ENCODE data around the gene GAMT. TPM values are rescaled to one million over a fixed set of nuclear protein-coding genes. Genes with fewer than 3 reads are reported as not detected.
"Not testable (repeated sequence)": the region's sequence is repeated elsewhere in the genome, so short reads cannot be mapped to it uniquely, and the experiment has no call there.

The GAMT gene
- total RNA-seq, 1 donor from 2014 or later, result 8.8 TPM

DNA sequence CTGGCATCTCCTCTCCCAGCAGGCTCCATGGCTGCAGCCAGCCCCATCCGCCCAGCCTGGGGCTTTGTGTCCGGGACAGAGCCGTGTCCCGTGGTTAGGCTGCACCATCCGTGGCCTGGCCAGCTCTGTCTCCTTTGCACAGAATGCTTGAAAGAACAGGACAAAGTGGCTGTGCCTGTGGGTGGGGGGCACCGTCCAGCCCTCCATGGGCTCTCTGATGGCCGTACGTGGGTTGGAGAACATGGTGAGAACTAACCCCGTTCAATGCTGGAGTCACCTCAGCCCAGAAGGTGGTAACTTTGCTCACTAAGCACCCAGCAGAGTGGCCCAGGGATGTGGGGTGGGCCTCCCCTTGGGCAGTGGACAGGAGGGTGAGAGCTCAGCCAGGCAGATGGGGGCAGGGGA lies 39.7 kb upstream of the GAMT start:
- ChIA-PET POLR2A (interaction anchor here (0.5 to 1.4 kb wide), 6 partner anchors 10 to 462 kb away, joined by 3 to 8 read pairs (median 5); no protein-coding TSS in a partner anchor), CTCF (no interaction called here)
- Mint-ChIP-seq H3K27me3 (no peaks in the 10 kb centered on the region), H3K27ac (no peak overlapping the region), H3K4me1 (peaks cover 36% of the 10 kb centered on the region), H3K9me3 (no peaks in the 10 kb centered on the region), H3K36me3 (ENCODE audit: low read depth) (peaks cover 38% of the 10 kb centered on the region), H3K4me3 (peak overlapping the region; percentile 63)
- intact Hi-C loops (cut with micrococcal nuclease), result no loop called here
- ATAC-seq (ENCODE audit: low read depth) (no peak), DNase-seq (no peak)
- TF ChIP-seq, protein P1, sequence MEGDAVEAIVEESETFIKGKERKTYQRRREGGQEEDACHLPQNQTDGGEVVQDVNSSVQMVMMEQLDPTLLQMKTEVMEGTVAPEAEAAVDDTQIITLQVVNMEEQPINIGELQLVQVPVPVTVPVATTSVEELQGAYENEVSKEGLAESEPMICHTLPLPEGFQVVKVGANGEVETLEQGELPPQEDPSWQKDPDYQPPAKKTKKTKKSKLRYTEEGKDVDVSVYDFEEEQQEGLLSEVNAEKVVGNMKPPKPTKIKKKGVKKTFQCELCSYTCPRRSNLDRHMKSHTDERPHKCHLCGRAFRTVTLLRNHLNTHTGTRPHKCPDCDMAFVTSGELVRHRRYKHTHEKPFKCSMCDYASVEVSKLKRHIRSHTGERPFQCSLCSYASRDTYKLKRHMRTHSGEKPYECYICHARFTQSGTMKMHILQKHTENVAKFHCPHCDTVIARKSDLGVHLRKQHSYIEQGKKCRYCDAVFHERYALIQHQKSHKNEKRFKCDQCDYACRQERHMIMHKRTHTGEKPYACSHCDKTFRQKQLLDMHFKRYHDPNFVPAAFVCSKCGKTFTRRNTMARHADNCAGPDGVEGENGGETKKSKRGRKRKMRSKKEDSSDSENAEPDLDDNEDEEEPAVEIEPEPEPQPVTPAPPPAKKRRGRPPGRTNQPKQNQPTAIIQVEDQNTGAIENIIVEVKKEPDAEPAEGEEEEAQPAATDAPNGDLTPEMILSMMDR (IDR thresholded peaks at IDR 0.05), result no peak

DNA sequence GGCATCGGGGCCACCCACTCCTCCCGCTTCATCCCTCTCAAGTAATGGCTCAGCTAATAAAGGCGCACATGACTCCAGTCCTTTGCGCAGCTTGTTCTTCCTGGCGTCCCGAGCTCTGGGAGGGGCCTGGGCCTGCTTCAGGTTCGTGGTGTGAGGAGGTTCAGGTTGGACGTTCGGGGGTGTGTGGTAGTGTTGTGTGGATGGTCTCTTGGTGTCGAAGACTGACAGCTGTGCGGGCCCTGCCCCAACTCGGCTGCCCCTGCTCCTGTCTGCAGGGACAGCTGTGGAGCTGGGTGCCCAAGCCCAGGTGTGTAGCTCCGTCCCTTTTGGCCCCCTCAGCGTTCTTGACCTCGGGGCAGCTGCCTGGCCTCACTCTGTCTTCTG lies 39.1 kb upstream of the GAMT start:
- H3K4me1 Mint-ChIP-seq, result peaks cover 34% of the 10 kb centered on the region
- H3K27me3 Mint-ChIP-seq, result no peaks in the 10 kb centered on the region
- peak overlapping the region; percentile 63 for H3K4me3 Mint-ChIP-seq
- CTCF ChIA-PET, result no interaction called here
- no peak for DNase-seq
- POLR2A ChIA-PET, result interaction anchor here (0.5 to 1.4 kb wide), 6 partner anchors 10 to 474 kb away, joined by 3 to 7 read pairs (median 4); partner anchors contain the start of gene CIRBP
- ATAC-seq (ENCODE audit: low read depth), result no peak
- H3K9me3 Mint-ChIP-seq, result no peaks in the 10 kb centered on the region
- peaks cover 42% of the 10 kb centered on the region for H3K36me3 Mint-ChIP-seq (ENCODE audit: low read depth)
- H3K27ac Mint-ChIP-seq, result no peak overlapping the region
- intact Hi-C loops (cut with micrococcal nuclease), result no loop called here
- TF ChIP-seq, protein P1 (IDR thresholded peaks at IDR 0.05), result no peak

DNA sequence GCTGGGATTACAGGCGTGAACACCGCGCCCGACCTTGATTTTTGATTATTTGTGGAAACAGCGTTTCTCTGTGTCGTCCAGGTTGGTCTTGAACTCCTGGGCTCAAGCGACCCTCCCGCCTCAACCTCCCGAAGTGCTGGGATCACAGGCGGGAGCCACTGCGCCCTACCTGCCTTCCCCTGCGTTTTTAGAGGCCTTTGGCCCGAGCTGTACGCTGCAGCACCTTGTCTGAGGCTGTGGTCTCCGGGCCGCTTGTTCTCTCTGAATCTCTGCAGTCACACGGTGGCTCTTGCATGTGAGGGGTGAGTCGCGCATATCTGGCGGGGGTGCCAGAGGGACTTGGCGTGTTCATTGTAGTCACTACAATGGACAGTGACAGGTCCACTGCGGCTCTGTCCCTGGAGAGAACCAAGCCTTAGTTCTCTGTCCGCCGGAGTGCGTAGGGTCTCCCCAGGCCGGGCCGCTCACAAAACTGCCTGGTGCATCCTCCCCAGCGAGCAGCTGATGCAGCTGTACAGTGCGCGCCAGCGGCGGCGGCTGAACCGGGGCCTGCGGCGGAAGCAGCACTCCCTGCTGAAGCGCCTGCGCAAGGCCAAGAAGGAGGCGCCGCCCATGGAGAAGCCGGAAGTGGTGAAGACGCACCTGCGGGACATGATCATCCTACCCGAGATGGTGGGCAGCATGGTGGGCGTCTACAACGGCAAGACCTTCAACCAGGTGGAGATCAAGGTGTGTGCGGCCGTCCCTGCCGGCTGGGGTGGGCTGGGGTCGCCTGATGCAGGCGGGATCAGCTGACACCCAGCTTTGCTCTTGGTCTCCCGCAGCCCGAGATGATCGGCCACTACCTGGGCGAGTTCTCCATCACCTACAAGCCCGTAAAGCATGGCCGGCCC lies 38.4 kb upstream of the GAMT start:
- CTCF ChIA-PET, result not testable (repeated sequence)

DNA sequence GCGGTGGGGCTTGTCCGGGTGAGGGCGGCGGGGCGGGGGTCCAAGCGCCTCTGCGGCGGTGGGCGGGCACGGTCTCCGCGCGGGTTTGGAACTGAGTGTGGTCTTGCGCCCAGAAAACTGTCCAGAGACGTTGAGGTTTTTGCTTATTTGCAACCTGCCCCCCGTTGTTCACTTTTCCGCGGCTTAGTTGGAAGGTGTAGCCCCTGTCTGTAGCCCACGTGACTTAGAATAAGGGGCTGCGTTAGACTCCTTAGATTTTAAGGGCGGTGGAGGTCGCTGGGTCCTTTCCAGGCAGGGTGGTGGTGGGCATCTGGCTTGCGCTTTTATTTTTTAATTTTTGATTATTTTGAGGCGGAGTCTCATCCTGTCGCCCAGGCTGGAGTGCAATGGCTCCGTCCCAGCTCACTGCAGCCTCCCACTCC lies 37.6 kb upstream of the GAMT start:
- no peaks in the 10 kb centered on the region for H3K27me3 Mint-ChIP-seq
- peaks cover 26% of the 10 kb centered on the region for H3K4me1 Mint-ChIP-seq
- TF ChIP-seq, protein P1 (IDR thresholded peaks at IDR 0.05), result no peak
- H3K9me3 Mint-ChIP-seq, result no peaks in the 10 kb centered on the region
- DNase-seq, result no peak
- peak overlapping the region; percentile 99 for H3K4me3 Mint-ChIP-seq
- H3K27ac Mint-ChIP-seq, result peak overlapping the region; percentile 99
- CTCF ChIA-PET, result no interaction called here
- H3K36me3 Mint-ChIP-seq (ENCODE audit: low read depth), result peaks cover 45% of the 10 kb centered on the region
- POLR2A ChIA-PET, result interaction anchor here (0.6 kb wide), 1 partner anchor 226 kb away, joined by 4 read pairs; no protein-coding TSS in a partner anchor
- ATAC-seq (ENCODE audit: low read depth), result no peak
- intact Hi-C loops (cut with micrococcal nuclease), result loop anchor here (1.0 to 2.0 kb wide), 6 partner anchors 31 to 642 kb away; partner anchors contain the start of genes ADAMTSL5, FAM174C, NDUFS7 and PCSK4

More for the DNA sequence above, 38.4 kb upstream of the GAMT start:
- H3K4me3 Mint-ChIP-seq, result peak overlapping the region; percentile 99
- peaks cover 45% of the 10 kb centered on the region for H3K36me3 Mint-ChIP-seq (ENCODE audit: low read depth)
- not testable (repeated sequence) for DNase-seq; H3K9me3 Mint-ChIP-seq; ATAC-seq (ENCODE audit: low read depth); H3K27me3 Mint-ChIP-seq
- peaks cover 29% of the 10 kb centered on the region for H3K4me1 Mint-ChIP-seq
- intact Hi-C loops (cut with micrococcal nuclease), result loop anchor here (2.0 kb wide), 2 partner anchors 57 to 73 kb away; partner anchors contain the start of genes ADAMTSL5 and NDUFS7
- peak overlapping the region; percentile 66 for H3K27ac Mint-ChIP-seq
- POLR2A ChIA-PET, result interaction anchor here (0.6 to 1.3 kb wide), 4 partner anchors 171 to 474 kb away, joined by 3 to 5 read pairs (median 4); partner anchors contain the start of gene CIRBP

DNA sequence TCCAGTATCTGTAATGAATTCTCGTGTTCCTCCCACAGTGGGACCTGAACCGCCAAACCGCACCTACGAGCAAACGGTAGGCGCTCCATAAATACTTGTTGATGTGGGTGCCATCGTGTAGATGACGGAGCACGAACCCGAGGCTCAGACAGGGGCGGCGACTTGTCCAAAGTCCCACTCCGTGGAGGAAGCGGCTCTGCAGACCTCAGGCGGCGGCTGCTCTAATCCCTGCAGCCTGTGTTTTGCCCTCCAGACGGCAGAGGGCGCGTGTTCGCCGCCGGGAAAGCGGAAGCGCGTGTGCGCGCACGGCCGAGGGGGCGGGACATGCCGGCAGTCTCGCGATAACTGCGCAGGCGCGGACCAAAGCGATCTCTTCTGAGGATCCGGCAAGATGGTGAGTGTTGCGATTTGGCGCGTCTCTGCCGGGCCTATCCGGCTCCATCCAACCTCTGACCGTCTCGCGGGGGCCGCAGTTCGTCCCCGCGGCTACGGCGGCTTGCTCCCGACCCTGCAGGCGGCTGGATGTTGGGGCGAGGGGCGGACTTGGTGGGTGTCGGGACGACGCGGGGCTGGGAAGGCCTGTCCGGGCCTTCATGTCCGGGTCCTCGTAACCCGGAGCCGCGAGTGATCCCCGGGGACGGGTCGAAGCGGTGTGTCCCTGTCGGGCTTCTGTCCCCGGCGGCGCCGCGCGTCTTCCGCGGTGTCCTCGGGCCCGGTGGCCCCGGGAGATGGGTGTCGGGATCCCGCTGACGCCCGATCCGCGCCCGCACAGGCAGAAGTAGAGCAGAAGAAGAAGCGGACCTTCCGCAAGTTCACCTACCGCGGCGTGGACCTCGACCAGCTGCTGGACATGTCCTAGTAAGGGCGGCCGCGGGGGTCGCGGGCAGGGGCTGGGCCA lies 36.9 kb upstream of the GAMT start, which contains the start of gene RPS15:
Gene RPS15 (plus strand): TSS at position 362 of the 898 bp plus-strand sequence. CDS start 30 bp downstream, at position 392.
- no peaks in the 10 kb centered on the region for H3K27me3 Mint-ChIP-seq
- intact Hi-C loops (cut with micrococcal nuclease), result loop anchor here (1.0 to 2.0 kb wide), 6 partner anchors 30 to 641 kb away; partner anchors contain the start of genes ADAMTSL5, FAM174C, NDUFS7 and PCSK4
- TF ChIP-seq, protein P1 (IDR thresholded peaks at IDR 0.05), result no peak
- peak within 1 kb of the TSS; percentile 99 for H3K27ac Mint-ChIP-seq
- ChIA-PET POLR2A (interaction anchor here (0.5 to 2.3 kb wide), 4 partner anchors 169 to 581 kb away, joined by 3 to 15 read pairs (median 4); partner anchors contain the start of genes CIRBP and CNN2), CTCF (no interaction called here)
- no peaks in the 10 kb centered on the region for H3K9me3 Mint-ChIP-seq
- peak; percentile 94 for DNase-seq
- peaks cover 45% of the 10 kb centered on the region for H3K36me3 Mint-ChIP-seq (ENCODE audit: low read depth)
- peak; percentile 92 for ATAC-seq (ENCODE audit: low read depth)
- H3K4me1 Mint-ChIP-seq, result peaks cover 26% of the 10 kb centered on the region
- H3K4me3 Mint-ChIP-seq, result peak within 1 kb of the TSS; percentile 99
